Measurements from ENCODE around the gene EVA1A.
"Not testable (repeated sequence)": the region's sequence is repeated elsewhere in the genome, so short reads cannot be mapped to it uniquely, and the experiment has no call there.

Gene EVA1A

GRCh38 chr2:75480971-75481836, 79.5 kb downstream of the EVA1A start:
- DNase-seq = peak; percentile 69

DNA sequence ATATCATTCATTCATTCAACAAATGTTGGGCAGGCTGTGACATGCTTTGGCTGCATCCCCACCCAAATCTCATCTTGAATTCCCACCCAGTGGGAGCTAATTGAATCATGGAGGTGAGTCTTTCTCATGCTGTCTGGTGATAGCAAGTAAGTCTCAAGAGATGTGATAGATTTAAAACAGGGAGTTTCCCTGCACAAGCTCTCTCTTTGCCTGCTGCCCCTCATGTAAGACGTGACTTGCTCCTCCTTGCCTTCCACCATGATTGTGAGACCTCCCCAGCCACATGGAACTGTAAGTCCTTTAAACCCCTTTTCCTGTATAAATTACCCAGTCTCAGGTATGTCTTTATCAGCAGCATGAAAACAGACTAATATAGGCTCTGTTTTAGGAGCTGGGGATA, 83.0 kb downstream of the EVA1A start:
- not testable (repeated sequence) for DNase-seq

- no peak for DNase-seq
Observed at GRCh38 chr2:75476761-75477160, 84.0 kb downstream of the EVA1A start.

GRCh38 chr2:75475976-75476375, 84.8 kb downstream of the EVA1A start:
- DNase-seq = no peak

DNA sequence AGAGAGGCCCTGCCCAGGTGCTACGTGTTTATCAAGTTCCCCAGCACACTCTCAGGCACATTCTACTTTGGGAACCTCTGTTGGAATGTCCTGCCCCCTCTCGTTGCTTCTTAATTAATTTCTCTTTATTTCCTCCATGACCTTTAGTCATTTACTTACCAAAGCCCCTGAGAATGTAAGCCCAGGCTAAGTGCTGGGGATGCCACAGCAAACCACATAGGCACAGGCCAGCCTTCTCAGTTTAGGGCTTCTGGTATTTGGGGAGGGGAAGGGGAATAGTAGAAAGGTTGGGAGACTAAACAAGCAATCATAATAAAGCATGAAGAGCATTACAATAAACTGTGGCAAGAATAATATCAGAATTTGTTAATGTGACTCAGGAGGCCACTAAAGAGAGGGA, 85.7 kb downstream of the EVA1A start:
- no peak for DNase-seq

DNA sequence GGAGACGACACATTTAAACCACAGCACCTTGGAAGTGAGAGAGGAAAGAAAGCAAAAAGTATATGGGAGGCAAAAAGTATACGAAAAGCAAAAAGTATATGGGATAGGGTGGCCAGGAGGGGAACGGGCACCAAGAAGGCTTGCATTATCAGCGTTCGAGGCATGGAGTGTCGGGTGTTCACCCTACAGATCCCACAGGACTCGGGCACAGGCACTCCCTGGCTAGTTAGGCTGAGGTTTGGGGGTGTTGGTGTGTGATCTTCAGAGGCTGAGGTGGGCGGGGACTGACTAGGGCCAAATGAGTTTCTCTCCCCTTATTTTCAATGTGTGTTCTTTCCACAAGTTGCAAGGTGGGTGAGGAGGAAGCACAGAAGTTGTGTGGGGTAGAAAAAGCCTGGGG, 86.6 kb downstream of the EVA1A start:
- no peak for DNase-seq

- no peak for DNase-seq
Observed at GRCh38 chr2:75466708-75467311, 93.9 kb downstream of the EVA1A start.

DNA sequence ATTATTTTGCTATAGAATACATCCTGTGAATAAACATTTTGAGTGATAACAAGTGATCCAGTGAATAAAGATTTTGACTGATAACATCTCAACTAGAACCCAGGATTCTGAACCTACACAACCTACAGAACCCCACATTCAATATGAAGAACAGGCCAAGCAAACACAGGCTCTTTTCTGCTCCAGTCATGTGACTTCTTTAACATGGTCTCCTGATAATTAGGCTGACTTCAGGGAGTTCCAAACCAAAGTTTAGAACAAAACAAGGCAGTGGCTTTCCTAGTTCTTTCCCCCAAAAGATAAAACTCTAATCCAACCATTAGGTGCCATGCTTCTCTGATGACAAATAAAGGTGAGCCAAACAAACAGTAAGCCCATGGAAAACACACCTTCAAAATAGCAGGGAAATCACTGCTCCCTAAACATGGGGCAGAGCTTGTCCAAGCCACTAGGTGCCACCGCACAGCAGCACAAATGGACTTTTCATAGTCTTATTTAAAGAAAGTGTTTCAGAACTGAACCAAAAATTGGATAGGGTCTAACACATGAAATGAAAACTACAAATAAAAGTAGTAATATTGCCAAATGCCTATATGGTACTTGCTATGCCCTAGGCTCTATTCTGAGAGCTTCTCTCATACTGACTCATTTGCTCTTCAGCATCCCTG, 95.3 kb downstream of the EVA1A start:
- DNase-seq = no peak

DNA sequence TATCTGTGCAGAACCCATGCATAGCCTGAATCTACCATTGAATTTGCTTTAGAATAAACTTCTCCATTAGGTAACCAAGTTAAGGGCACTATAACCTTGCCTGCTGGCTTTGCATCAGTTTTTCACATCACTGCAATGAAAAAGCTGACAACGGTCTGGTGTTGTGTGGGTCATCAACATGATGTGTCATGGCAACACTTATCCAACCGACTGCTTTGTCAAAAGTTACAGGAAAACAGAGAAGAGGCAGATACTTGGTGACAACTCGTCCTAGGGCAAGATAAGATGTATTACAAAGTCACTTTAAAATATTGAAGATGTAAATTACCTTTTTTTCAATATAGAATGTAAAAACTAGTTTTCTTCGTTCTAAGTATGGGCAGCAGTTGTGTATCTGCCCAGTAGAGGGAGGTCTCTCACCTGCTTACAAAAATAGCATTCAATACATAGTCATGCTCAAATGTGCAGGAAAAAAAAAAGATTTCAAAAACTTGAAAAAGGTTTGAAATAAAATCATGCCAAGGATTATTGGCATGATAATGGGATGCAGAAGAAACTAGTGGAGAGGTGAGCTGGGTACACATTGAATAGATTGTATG, 96.3 kb downstream of the EVA1A start:
- DNase-seq = no peak

DNA sequence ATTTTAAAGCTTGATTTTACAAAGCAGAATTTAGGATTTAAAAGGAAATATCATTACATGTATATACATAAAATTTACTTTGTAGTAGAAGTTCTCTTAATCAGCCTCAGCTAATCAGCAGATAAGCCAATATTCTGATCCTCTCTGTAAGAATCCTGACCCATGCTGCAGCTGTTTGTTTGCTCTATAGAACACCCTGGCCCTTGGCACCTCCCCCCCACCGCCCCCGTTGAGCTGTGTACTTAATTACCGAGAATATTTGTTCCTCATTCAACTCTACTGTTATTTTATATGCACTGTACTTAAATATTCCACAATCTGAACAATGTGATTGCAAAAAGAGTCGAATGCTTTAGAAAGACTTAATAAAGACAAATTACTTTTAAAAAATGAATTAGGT, 98.0 kb downstream of the EVA1A start:
- peak; percentile 12 for DNase-seq

GRCh38 chr2:75462206-75462605, 98.5 kb downstream of the EVA1A start:
- no peak for DNase-seq

- DNase-seq = no peak
Observed at GRCh38 chr2:75460630-75461029, 100.1 kb downstream of the EVA1A start.

DNA sequence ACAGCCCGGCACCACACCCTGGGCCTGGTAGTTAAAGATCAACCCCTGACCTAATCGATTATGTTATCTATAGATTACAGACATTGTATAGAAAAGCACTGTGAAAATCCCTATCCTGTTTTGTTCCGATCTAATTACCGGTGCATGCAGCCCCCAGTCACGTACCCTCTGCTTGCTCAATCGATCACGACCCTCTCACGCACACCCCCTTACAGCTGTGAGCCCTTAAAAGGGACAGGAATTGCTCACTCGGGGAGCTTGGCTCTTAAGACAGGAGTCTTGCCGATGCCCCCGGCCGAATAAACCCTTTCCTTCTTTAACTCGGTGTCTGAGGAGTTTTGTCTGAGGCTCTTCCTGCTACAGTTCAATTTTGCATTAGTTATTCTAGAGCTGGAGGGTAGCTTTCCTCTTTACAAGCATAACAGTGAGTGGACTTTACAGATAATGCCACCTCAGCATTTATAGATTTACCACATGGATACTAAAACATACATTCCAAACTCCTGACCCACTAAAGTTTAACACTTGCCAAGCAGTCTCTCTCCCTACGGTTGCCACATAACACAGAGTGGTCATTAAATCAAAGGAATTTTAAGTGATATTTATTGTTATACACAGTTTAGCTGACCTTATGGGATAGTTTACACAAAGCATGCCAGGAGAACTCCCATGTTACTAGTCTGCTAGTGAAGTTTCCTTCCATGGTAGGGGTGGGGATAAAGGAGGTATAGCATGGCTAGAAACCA, 101.0 kb downstream of the EVA1A start:
- DNase-seq = no peak

GRCh38 chr2:75458201-75458600, 102.5 kb downstream of the EVA1A start:
- DNase-seq = no peak

GRCh38 chr2:75456825-75457224, 103.9 kb downstream of the EVA1A start:
- no peak for DNase-seq

- no peak for DNase-seq
Observed at GRCh38 chr2:75456111-75456510, 104.6 kb downstream of the EVA1A start.

DNA sequence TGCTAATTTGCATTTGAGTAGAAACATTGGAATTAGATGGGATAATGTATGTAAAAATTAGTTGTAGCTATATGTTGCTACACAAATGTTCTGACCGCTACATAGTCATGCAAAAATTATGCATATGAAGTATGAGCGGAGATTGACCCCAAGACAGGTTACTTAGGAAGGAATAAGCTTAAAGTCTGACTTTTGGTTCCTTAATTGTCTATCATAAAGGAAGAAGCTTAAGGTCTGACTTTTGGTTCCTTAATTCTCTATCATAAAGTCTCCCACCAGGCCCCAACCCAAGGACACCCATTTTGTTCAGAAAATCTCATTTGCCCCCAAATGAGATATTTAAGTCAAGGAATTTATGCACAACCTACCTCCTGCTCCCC, 106.5 kb downstream of the EVA1A start:
- no peak for DNase-seq

DNA sequence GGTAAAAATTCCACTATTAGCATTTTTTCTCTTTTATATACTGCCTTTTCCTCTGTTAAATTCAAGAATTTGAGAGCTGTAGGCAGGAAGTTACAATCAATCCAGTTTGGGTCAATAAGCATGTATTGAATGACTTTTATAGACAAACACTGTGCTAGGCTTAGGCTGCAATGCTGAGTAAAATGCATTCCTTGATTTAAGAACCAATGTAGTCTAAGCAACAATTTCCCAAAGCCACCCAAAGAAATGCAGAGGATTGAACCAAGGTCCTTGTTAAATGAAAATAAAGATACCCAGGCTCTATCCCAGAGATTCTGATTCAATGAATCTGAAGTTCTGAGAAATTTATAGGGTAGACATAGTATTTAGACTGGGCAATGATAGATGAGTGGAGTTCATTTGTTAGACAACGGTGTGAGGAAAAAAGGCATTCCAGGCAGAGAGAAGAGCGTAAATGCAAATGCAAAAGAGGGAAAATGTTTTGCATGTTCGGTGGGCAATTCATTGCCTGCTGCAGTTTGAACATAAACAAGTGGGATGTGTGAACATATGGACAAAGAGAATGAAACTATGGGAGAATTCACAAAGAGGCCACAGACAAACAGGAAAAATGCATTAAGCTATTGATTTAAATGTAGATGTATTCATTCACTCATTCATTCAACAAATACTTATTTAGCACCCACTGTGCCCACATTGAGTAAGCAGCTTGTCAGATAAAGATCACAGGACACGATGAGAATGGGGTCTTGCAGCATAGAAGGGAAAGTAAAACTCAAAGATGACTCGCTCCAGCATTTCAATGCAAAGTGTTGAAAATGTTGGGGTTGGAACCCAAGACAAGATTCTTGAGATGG, 107.1 kb downstream of the EVA1A start:
- no peak for DNase-seq

DNA sequence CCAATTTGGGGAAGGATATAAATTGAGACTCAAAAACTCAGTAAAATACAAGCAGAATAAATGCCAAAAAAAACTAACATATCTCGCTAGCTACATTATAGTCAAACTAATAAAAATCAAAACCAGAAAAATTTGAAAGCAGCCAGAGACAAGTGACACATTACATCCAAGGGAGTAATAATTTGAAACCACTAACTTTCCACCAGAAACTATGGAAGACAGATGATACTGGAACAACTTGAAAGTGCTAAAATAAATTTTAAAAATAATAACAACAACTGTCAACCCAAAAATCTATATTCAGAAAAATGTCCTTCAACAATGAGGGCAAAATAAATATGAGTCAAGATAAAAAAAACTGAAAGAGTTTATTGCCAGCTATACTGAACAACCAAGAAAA, 110.7 kb downstream of the EVA1A start:
- no peak for DNase-seq

GRCh38 chr2:75447176-75447575, 113.6 kb downstream of the EVA1A start:
- no peak for DNase-seq
